DMS 273 (cell line): ENCODE results near the gene EPB41L2.
A peak's percentile ranks its signal among the peaks of the same experiment; 100 is the strongest.
"Not testable (repeated sequence)": the region's sequence is repeated elsewhere in the genome, so short reads cannot be mapped to it uniquely, and the experiment has no call there.

Experiments
- DNase-seq: peaks from one replicate; lab custom pipeline; 2025; ENCODE audit not compliant: unreplicated experiment; lab: John Stamatoyannopoulos, UW

Gene EPB41L2

DNA sequence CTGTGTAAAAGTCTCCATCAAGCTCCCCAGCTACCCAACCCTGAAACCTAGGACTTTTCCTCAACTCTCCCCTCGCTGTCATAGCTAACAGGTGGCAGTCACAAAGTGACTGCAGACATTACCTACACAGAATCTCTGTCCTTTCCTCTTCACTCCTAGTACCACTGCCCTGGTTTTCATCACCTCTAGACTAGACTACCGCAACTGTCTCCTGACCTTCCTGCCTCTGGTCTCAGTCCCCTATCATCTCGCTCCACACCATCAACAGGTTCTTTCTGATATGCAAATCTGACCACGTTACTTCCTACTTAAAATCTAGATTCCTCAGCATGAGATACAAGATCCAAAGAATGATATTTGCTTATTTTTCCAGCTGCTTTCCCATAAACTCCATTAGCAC is 142.1 kb downstream of the EPB41L2 start:
- DNase-seq: no peak

DNA sequence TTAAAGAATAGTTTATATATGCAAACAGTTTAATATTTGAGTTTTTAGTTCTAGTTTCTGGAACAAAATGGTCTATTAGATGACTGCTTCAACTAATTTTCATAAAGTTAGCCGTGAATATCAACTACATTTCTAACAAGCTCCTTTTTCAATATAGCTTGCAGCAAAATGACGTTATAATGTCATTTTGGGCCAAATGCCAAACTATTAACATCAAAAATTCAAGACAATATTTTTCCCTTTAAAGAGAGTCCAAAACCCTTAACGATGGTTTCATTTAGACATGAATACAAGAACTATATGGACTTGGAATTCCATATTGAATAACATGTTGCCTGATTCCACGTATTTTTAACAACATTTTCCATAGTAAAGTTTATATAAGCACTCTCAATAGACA is 144.9 kb downstream of the EPB41L2 start:
- DNase-seq: no peak

GRCh38 chr6:130915606-130916005 is 147.4 kb downstream of the EPB41L2 start:
- not testable (repeated sequence) for DNase-seq

DNA sequence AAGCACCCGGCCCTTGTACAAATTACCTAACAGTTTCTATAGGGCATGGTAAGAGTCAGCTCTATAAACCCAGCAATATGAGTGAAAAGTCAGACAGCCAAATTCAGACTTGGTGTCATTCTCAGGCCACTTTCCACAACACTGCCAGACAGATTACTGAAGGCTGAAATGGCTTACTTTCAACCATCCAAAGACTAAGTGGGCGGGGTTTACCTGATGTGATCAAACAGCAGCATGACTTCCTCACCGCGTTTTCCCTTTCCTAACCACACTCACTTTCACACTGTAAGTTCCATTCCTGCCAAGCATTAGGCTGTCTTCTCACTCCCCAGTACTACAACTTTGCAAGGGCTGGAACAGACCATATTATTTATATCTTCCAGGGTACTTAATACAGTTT is 149.9 kb downstream of the EPB41L2 start:
- no peak for DNase-seq

DNA sequence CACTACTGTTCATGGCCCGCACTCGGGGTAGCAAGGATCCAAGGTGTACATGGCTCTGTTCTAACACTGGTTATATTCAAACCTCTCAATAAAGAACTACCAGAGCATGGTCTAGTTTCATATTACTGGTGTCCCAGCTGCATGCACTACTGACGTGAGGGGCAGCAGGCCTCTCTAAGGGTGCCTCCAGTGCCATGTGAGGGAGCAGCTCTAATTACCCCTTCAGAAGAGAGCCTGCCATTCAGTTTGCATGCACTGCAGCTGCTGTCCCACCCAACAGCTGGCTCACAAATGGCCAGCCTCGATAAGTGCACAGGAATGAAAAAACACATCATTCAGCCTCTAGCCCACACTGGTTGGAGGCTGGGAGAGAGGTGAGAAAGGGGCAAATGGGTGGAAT is 150.6 kb downstream of the EPB41L2 start:
- peak; percentile 30 for DNase-seq

DNA sequence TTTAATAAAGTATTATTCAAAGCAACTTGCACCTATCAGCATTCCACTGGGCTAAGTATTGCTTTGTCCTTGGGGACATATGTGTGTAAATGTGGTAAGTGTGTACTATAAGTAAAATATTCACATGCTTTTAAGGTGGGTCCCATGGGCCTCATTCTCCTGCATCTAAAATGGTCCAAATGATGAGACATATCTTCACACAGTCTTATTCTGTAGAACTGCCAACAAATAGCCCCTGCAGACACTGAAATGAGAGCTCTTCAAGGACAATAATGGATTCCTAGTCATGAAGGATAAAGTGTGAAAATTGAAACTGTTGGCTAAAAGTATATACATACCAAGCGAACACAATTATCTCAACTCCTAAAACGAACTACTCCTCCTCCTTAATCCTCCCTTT is 154.1 kb downstream of the EPB41L2 start:
- DNase-seq: no peak

- no peak for DNase-seq
These were observed 154.9 kb downstream of the EPB41L2 start for GRCh38 chr6:130908188-130908587.

DNA sequence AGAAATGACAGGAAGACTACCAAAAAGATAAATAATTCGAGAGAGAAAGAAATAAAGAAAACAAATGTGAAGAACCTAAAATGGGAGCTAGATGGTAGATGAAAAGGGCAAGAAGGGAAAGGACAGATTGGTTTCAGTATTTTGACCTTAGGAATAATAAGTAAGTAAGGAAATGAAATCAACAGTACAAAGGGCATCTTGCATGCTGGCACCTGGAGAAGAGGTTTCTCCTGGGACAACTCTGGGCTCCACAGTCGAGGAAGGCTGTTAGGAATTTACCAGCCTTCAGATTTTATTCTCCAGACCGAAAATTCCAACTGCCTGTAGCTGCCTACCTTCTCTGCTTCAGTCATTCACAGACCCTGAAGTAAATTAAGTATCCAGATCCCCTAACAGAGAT is 155.4 kb downstream of the EPB41L2 start:
- no peak for DNase-seq

DNA sequence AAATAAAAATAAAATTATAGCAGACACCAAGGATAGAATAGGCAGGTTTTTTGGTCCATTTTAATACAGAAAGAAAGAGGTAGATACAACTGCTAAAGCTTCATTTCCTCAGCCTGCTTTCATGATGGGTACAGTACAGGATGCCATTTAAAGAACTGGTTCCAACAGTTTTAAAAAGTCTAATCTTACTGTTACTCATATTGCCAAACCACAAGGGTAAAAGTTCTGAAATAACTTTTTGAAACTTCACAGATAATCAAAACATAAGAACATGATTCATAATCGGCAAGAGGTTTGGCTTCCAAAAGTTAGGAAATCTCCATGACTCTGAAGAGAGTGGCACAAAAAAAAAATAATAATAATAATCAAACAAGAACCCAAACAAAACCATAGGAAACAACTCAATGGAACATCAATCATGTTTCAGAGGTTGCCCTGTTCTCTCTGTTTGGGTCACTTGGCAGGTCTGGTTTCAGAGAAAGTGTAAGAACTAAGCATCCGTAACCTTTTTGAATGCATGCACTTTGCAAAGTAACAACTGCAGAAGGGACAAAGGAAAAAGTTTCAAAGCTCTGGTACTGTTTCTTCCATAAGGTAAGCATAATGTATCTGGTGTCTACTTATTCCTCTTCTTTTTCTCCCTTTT is 156.2 kb downstream of the EPB41L2 start:
- DNase-seq: no peak

- no peak for DNase-seq
These were observed 159.4 kb downstream of the EPB41L2 start for GRCh38 chr6:130903602-130904001.

DNA sequence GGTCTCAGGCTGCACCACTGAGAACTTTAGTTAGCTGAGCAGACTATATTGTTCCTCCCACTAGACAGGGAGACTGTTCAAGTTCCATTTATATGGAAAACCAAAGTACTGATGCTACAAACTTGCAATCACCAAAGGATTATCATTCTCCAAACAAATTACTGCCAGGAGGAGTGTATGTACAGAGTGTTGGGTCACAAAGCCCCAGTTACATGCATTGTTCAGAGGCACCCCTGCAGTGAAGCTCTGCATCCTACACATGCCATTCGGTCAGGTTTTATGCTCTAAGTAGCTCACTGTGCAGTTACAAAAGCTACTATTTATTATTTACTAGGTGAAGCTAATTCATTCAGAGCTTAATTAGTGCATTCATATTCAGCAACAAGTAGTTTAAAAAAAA is 160.0 kb downstream of the EPB41L2 start:
- no peak for DNase-seq

DNA sequence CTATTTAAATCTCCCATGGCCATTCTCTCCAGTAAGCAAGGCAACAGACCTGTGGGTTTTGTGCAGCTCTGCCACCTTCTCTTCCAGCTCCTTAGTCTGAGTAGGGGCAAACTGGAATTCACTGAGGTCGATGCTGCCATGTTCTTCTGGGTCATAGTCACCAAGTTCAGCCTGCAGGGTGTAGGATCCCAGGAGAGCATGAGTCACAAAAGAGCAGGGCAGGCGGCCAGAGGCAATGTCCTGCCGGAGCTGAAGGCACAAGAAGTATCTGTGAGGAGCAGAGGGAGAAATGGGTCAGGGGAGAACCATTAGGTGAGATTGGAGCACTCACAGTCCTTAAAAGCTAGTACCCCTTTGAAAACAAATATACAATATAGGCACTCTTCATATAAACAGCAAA is 162.1 kb downstream of the EPB41L2 start:
- no peak for DNase-seq

DNA sequence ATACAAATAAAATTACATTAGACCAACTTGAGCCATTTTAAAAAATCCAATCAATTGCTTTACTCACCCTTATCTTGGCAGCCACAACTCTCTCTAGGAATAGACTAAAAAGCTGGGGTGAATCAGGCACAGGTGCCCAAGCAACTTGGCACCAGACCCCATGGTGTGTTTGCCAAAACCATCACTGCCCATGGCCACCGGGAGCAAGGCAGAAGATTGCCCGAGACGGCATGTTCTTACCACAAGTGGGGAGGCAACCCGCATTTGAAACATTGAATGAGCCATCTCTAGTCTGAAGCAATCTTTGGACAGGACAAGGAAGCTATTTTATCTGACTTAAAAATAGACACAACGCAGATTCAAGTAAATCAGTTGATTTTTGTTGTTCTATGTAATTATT is 166.8 kb downstream of the EPB41L2 start:
- DNase-seq: no peak

GRCh38 chr6:130895516-130895915 is 167.5 kb downstream of the EPB41L2 start:
- no peak for DNase-seq

DNA sequence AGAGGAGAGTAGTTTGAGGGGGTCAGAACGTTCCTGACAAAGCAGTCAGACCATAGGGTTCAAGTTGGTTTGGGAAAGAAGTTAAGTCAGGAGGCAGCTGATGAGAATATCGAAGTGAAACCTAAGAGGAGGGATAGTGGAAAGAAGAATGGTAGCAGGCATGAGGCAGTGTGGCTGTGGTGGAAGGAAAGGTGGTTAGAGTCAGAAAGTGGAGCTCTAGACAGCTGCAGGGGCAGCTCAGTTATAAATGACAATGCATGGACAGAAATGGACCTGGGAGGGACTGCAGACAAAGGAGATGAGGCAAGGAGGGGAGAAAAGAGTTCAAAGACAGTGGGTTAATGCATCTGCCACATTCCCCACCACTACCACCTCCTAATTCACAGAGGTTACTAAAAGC is 169.3 kb downstream of the EPB41L2 start:
- no peak for DNase-seq

- no peak for DNase-seq
These were observed 169.8 kb downstream of the EPB41L2 start for GRCh38 chr6:130893277-130893676.

- no peak for DNase-seq
These were observed 172.5 kb downstream of the EPB41L2 start for GRCh38 chr6:130890521-130890971.

GRCh38 chr6:130889423-130889822 is 173.6 kb downstream of the EPB41L2 start:
- DNase-seq: no peak

DNA sequence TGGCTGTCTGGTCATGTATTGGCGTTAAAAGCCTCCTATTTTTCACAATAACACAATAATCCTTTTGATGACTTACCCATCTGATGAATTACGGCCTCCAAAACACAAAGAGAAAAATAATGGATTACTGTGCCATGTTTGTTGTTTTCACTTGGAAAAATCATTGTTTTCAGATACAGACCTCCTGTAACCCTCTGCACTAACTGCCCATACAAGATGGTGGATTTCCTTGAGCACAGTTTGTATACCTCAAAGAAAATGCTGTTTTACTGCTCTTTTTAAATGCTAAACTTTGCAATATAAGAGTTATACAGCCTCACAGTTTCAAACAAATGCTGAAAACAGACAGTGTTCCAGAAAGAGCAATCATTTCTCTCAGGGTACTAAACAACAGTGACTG is 174.8 kb downstream of the EPB41L2 start:
- no peak for DNase-seq

DNA sequence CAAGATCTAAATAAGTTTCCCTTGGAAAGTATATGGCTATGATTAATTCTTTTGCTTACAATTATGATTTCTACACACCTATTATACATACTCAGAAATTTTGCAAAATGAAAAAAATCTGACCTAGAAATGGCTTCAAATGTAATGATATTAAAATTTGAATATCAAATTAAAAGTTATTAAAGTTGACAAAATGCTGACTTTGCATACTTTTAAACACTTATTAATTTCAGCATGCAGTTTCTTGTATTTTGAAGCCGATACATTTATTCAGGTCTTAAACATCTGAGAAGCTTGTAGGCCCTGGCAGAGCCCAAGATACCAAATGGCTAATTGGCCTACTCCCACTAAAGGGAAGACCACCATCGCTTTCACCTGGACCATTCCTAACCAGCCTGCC is 176.1 kb downstream of the EPB41L2 start:
- no peak for DNase-seq

- DNase-seq: peak; percentile 83
These were observed 177.5 kb downstream of the EPB41L2 start for GRCh38 chr6:130885392-130886192.

DNA sequence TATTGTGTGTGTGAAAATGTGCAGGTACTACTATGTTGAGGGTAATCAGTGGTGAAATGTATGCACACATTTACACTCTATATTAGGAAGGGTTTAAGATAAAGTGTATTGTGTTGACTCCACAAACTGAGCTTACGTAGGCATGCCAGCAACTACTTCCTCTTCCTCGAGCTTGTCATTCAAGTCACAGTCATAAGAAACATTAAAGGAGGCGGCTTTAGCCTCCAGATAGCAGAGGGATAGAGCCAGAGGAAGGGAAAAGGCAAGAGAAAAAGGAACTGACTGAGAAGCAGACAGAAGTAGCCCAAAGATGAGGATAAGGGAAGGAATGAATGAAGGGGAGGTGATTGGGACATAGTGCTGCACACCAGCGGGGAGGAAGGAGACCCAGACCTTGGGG is 180.7 kb downstream of the EPB41L2 start:
- no peak for DNase-seq

DNA sequence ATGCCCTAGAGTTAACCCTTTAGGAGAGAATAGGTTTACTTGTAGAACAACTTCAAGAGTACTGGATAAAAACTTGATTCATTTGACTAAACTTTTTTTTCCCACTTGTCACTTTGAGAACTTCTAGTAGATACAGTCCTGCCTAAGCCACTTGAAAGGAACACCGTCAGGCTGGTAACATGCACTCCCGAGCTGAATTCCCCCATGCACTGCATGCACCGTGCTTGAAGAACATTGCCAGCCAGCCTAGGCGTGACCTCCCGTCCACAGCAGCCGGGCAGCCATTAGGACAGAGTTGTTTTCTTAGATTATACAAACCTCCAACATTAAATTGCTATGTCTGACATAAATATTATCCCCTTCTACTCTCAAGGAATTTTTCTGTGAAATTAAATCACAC is 183.2 kb downstream of the EPB41L2 start:
- no peak for DNase-seq
